Panc1 (cell line): ENCODE measurements around the gene BBX. TPM values are rescaled to one million over a fixed set of nuclear protein-coding genes. Genes with fewer than 3 reads are reported as not detected.

Experiments
- ATAC-seq: fragments of 200-7000 bp; cut with Tn5 transposase; 2 replicates; pipeline ENCODE4 v1.9.1; 2020; ENCODE audit warnings: mild to moderate bottlenecking, moderate library complexity
- BruUV-seq: library from RNA; stranded (reverse); fragments of 400-500 nt; replicated peaks from 2 replicates; lab custom pipeline; 2021; lab: Mats Ljungman, UMichigan
- CTCF ChIA-PET: fragments of 300-600 bp; sonication (Branson Sonifier 250); formaldehyde crosslinking; loops from one replicate; lab custom pipeline; 2022; ENCODE audit warnings: antibody characterized with exemption; lab: Charles Lee
- POLR2A ChIA-PET: fragments of 300-600 bp; sonication (Branson Sonifier 250); formaldehyde crosslinking; loops from one replicate; lab custom pipeline; 2022; ENCODE audit warnings: antibody characterized with exemption; lab: Charles Lee
- DNase-seq: peaks from one replicate; pipeline ENCODE4 v3.0.0-alpha.2; 2010; ENCODE audit warnings: low read depth, low spot score
- H3K27ac ChIP-seq: 2 replicates; pipeline ENCODE4 v1.5.1; 2011; ENCODE audit warnings: mild to moderate bottlenecking, low read length, inconsistent platforms
- H3K27me3 ChIP-seq: fragments of 200-500 bp; sonication (Bioruptor generic); 2 replicates; pipeline ENCODE4 v1.6.0; 2014; ENCODE audit warnings: low read length, inconsistent platforms; ENCODE audit not compliant: control insufficient read depth, insufficient read depth
- H3K36me3 ChIP-seq: fragments of 200-500 bp; sonication (Bioruptor generic); 2 replicates; pipeline ENCODE4 v1.5.1; 2014; ENCODE audit warnings: inconsistent platforms, mild to moderate bottlenecking, low read length, moderate library complexity; ENCODE audit not compliant: control insufficient read depth, insufficient read depth
- H3K4me1 ChIP-seq: 2 replicates; pipeline ENCODE4 v1.5.1; 2011; ENCODE audit warnings: inconsistent platforms, mild to moderate bottlenecking, low read length, moderate library complexity; ENCODE audit not compliant: control insufficient read depth, insufficient read depth
- H3K4me3 ChIP-seq, 2 experiments: 2 replicates each; pipeline ENCODE4 v1.5.1; 2011 to 2012; ENCODE audit warnings: low read depth in 2 of 2, low read length in 2 of 2, mild to moderate bottlenecking in 2 of 2, inconsistent platforms in 1 of 2, moderate library complexity in 1 of 2
- H3K9me3 ChIP-seq: fragments of 200-500 bp; sonication (Bioruptor generic); 2 replicates; pipeline ENCODE4 v1.5.1; 2014; ENCODE audit warnings: low read depth, mild to moderate bottlenecking, inconsistent platforms, low read length, moderate library complexity; ENCODE audit not compliant: control insufficient read depth, insufficient read depth
- POLR2AphosphoS5 ChIP-seq: IDR thresholded peaks from 2 replicates; pipeline ENCODE4 v1.6.1; 2012; ENCODE audit warnings: mild to moderate bottlenecking, low read depth, low read length, moderate library complexity
- SIN3A ChIP-seq: IDR thresholded peaks from 2 replicates; pipeline ENCODE4 v1.6.1; 2012; ENCODE audit warnings: low read depth, mild to moderate bottlenecking, low read length, moderate library complexity, borderline replicate concordance; ENCODE audit not compliant: insufficient read depth
- TCF7L2 ChIP-seq: IDR thresholded peaks from 2 replicates; pipeline ENCODE4 v1.6.1; 2011; ENCODE audit warnings: mild to moderate bottlenecking, low read depth, low read length, inconsistent platforms
- in situ Hi-C: cut with HindIII; loops from 2 replicates; pipeline ENCODE4 v1.10.0; 2016; ENCODE audit warnings: low sequenced_read_pairs, low pct_unique_long_range_greater_than_20kb
- intact Hi-C: fragments of 100-400 bp; cut with micrococcal nuclease; formaldehyde crosslinking; loops from one replicate; pipeline ENCODE4 v1.10.0; 2022; ENCODE audit not compliant: unreplicated experiment
- total RNA-seq: library from RNA; stranded (reverse); gene quantifications from one replicate; pipeline ENCODE4 v1.2.1, GENCODE V29; 2021; ENCODE audit not compliant: unreplicated experiment
- TF ChIP-seq, protein P1 (sequence below): fragments of 450-650 bp; IDR thresholded peaks from 2 replicates; pipeline ENCODE4 v1.5.1; 2017; ENCODE audit warnings: mild to moderate bottlenecking
- TF ChIP-seq, protein P2 (sequence below), 2 experiments: IDR thresholded peaks; 2 replicates each; pipeline ENCODE4 v1.6.1; 2011 to 2012; ENCODE audit warnings: low read depth in 2 of 2, control low read depth in 1 of 2, low read length in 1 of 2, mild to moderate bottlenecking in 1 of 2, moderate library complexity in 1 of 2; ENCODE audit not compliant: insufficient read depth in 1 of 2

The BBX gene
- total RNA-seq, 1 experiment from 2014 or later: 28.5 TPM

DNA sequence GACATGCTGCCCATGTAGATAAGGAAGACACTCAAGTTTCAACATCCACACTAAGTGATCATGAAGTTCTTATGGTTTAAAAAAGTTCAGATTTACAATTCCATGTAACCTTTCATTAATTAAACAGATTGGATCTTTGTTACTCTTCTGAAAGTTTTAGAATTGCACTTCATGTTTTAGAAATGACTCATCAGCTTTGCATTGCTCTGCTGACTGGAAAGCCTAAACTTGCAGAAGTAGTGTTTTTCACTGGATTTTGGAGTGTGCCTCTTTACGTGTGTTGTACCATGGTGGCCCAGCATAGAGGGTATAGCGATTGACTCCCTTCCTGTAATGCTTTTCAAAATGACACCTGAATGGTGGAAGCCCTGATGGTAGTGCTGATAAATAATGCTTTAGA is 157.9 kb downstream of the BBX start:
- intact Hi-C loops: no loop called here
- in situ Hi-C loops: no loop called here
- POLR2A ChIA-PET: interaction anchor here (0.7 kb wide), 1 partner anchor 200 kb away, joined by 3 read pairs; no protein-coding TSS in a partner anchor
- ATAC-seq (no peak), DNase-seq (no peak)
- no peak overlapping the region for H3K27ac ChIP-seq
- BruUV-seq: no TSS peak
- CTCF ChIA-PET: interaction anchor here (0.6 kb wide), 1 partner anchor 61 kb away, joined by 3 read pairs; no protein-coding TSS in a partner anchor
- no peaks in the 10 kb centered on the region for H3K4me1 ChIP-seq
- H3K9me3 ChIP-seq: no peaks in the 10 kb centered on the region
- no peak overlapping the region for H3K4me3 ChIP-seq
- no peaks in the 10 kb centered on the region; the same call in 1 of the 2 replicates for H3K27me3 ChIP-seq
- no peaks in the 10 kb centered on the region for H3K36me3 ChIP-seq
- TF ChIP-seq TCF7L2: no peak
- TF ChIP-seq POLR2AphosphoS5: no peak
- no peak for TF ChIP-seq SIN3A
- TF ChIP-seq, protein P1, sequence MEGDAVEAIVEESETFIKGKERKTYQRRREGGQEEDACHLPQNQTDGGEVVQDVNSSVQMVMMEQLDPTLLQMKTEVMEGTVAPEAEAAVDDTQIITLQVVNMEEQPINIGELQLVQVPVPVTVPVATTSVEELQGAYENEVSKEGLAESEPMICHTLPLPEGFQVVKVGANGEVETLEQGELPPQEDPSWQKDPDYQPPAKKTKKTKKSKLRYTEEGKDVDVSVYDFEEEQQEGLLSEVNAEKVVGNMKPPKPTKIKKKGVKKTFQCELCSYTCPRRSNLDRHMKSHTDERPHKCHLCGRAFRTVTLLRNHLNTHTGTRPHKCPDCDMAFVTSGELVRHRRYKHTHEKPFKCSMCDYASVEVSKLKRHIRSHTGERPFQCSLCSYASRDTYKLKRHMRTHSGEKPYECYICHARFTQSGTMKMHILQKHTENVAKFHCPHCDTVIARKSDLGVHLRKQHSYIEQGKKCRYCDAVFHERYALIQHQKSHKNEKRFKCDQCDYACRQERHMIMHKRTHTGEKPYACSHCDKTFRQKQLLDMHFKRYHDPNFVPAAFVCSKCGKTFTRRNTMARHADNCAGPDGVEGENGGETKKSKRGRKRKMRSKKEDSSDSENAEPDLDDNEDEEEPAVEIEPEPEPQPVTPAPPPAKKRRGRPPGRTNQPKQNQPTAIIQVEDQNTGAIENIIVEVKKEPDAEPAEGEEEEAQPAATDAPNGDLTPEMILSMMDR: no peak
- TF ChIP-seq, protein P2, sequence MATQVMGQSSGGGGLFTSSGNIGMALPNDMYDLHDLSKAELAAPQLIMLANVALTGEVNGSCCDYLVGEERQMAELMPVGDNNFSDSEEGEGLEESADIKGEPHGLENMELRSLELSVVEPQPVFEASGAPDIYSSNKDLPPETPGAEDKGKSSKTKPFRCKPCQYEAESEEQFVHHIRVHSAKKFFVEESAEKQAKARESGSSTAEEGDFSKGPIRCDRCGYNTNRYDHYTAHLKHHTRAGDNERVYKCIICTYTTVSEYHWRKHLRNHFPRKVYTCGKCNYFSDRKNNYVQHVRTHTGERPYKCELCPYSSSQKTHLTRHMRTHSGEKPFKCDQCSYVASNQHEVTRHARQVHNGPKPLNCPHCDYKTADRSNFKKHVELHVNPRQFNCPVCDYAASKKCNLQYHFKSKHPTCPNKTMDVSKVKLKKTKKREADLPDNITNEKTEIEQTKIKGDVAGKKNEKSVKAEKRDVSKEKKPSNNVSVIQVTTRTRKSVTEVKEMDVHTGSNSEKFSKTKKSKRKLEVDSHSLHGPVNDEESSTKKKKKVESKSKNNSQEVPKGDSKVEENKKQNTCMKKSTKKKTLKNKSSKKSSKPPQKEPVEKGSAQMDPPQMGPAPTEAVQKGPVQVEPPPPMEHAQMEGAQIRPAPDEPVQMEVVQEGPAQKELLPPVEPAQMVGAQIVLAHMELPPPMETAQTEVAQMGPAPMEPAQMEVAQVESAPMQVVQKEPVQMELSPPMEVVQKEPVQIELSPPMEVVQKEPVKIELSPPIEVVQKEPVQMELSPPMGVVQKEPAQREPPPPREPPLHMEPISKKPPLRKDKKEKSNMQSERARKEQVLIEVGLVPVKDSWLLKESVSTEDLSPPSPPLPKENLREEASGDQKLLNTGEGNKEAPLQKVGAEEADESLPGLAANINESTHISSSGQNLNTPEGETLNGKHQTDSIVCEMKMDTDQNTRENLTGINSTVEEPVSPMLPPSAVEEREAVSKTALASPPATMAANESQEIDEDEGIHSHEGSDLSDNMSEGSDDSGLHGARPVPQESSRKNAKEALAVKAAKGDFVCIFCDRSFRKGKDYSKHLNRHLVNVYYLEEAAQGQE (IDR thresholded peaks at IDR 0.05; ENCODE audit: insufficient read depth in 1 of 2, low read depth in 2 of 2, low read length in 1 of 2): no peak

DNA sequence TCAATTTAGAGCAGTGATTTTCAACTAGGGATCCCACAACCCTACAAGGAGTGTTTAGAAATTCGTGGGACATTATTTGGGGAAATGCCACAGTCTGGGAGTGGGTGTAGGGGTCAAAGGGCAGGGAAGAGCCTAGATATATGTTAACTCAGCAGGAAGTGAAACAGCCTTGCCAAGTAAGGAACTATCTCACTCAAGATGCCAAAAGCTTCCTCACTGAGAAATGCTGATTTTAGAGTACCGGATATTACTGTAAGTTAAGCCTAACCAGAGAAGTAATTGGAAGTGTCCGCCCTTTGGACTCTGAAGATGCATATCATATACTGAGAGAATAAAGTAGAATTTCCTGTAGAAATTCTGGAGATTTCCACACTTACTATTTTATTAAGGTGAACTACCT is 158.6 kb downstream of the BBX start:
- DNase-seq (no peak), ATAC-seq (no peak)
- no peaks in the 10 kb centered on the region for H3K9me3 ChIP-seq
- H3K27ac ChIP-seq: no peak overlapping the region
- no peaks in the 10 kb centered on the region for H3K36me3 ChIP-seq
- no peak overlapping the region for H3K4me3 ChIP-seq
- in situ Hi-C loops (no loop called here), intact Hi-C loops (no loop called here)
- H3K4me1 ChIP-seq: no peaks in the 10 kb centered on the region
- ChIA-PET CTCF (no interaction called here), POLR2A (no interaction called here)
- no TSS peak for BruUV-seq
- TF ChIP-seq, protein P2 (IDR thresholded peaks at IDR 0.05; ENCODE audit: insufficient read depth in 1 of 2, low read depth in 2 of 2, low read length in 1 of 2): no peak
- TF ChIP-seq, protein P1: no peak
- no peak for TF ChIP-seq TCF7L2
- no peak for TF ChIP-seq POLR2AphosphoS5
- no peak for TF ChIP-seq SIN3A
- H3K27me3 ChIP-seq: no peaks in the 10 kb centered on the region; the same call in 1 of the 2 replicates
